COLO668 (cell line): ENCODE results near the gene FBXO28.
"Not testable (repeated sequence)": the region's sequence is repeated elsewhere in the genome, so short reads cannot be mapped to it uniquely, and the experiment has no call there.

Experiments
- DNase-seq: peaks from one replicate; lab custom pipeline; 2025; ENCODE audit not compliant: unreplicated experiment; lab: John Stamatoyannopoulos, UW

Gene FBXO28

GRCh38 chr1:224113918-224114786 is at the start of gene FBXO28:
TSS of gene FBXO28 (plus strand) at chr1:224114111. CDS start at chr1:224114130, 19 bp downstream.
- DNase-seq = peak; percentile 97

GRCh38 chr1:224064150-224064549 is 49.8 kb upstream of the FBXO28 start:
- no peak for DNase-seq

GRCh38 chr1:224065455-224065854 is 48.5 kb upstream of the FBXO28 start:
- DNase-seq = no peak

DNA sequence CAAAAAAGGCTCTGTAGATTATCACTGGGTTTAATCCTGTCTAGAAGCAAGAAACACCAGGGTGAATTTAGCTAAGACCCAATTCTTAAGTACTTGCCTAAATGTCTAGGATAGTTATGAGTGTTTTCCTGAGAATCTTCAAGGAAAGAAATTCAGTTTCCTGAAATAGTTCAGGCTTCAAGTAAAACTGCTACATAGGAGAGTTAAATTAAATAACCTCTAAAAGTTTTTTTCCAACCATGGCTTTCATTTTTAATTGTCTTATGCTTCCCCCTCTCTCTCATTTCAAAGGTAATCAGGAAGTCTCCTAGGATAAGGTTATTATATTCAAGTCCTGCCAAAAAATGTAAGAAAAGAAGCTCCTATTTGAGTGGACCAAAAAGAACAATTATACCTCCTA is 46.7 kb upstream of the FBXO28 start:
- no peak for DNase-seq

DNA sequence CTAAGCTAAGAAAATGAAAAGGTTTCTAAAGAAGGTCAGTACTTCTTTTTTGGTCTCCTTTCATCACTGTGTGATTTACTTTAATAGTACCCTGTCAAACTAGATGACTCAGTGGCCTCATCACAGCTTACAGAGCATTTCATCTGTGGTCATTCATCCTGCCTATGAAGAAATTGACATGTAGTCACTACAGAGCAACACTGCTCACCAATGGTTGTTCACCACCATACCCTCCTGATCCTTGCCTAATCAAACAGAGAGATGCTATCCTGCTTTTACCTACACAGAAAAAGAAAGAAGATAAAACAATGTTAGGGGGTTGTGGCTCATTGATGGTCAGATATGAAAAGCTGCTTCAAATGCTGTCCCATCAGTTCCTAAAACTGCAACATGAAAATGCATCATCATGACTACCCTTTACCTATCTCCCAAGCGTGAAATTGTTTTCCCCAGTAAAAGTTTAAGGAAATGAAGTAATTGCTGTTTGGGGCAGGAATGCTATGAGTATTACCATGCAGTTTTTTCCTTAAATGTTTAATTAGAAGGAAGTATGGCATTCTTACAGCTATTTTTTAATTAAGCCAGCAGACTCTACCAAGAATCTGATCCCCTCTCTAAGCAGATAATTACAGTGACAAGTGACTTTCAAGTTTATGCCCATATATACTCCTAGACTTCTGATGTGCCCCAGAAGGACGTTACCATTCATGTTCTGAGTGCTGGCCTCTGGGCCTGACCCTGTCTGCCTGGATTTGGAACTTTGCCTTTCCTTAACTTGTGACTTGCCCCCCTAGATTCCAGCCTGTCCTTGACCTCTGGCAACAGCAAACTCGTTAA is 46.1 kb upstream of the FBXO28 start:
- no peak for DNase-seq

- DNase-seq = no peak
Observed at GRCh38 chr1:224068458-224069072, 45.3 kb upstream of the FBXO28 start.

- DNase-seq = no peak
Observed at GRCh38 chr1:224069138-224069537, 44.8 kb upstream of the FBXO28 start.

GRCh38 chr1:224070521-224070920 is 43.4 kb upstream of the FBXO28 start:
- no peak for DNase-seq

DNA sequence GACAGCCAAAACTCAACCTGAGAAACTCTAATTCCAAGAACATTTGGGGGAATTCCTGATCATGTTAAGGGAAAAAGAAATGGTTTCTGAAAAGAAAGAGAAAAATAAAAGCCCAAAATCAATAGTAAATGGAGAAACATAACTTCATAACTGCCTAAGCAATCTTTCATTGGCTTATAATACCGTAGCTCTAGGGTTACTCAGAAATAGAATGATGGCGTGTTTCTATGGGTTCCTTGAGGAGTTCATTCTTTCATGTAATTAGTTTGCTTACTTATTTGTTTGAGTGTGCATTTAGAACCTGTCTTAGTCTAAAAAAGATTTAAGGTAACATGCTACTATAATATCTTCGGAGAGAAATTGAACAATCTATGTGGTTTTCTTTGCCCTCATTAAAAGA is 37.5 kb upstream of the FBXO28 start:
- DNase-seq = no peak

- not testable (repeated sequence) for DNase-seq
Observed at GRCh38 chr1:224079644-224080043, 34.3 kb upstream of the FBXO28 start.

DNA sequence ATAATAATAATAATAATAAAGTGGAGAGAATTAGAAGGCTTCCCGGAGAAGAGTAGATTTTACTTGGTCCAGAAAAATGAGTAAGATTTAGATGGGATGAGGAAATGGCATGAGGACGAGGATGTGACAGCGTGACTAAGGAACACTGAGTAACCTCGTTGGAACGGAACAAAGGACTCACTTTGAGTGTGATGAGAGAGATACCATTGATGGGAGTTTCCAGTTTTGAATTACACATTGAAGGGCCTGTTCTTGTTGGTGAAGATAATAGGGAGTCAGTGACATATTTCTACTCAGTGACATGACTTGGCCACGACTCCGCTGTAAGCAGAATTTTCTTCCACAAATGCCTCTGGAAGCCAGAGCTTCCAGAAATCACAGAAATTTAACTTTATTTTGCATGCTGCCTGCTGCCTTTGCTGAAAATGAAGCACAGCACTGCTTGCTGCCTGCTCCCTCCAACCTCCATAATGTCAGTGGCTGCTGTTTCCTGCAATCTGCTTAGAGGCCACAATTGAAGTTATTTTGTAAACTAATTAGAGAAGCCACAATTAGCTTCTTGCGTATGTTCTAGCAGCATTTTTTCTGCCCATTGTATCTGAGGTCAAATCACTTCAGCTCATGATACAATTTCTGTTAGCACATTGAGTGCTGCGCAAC is 33.7 kb upstream of the FBXO28 start:
- no peak for DNase-seq

DNA sequence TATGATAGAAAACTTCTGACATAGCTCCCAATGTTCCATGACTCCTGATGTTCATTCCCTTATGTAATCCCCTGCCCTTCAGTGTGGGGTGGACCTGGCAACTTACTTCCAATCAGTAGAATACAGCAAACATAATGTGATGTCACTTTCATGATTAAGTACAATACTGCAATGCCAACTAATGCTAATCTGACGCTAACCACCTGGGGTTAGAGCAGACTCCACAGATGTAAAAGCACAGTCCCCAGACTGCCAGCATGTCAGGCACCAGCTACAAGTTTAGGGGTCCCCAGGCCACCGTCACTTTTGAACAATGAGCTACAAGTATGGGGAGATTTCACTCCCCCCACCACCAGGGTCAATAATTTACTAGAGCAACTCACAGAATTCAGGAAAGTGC is 32.3 kb upstream of the FBXO28 start:
- no peak for DNase-seq

- DNase-seq = no peak
Observed at GRCh38 chr1:224082146-224082545, 31.8 kb upstream of the FBXO28 start.

- no peak for DNase-seq
Observed at GRCh38 chr1:224084867-224085266, 29.0 kb upstream of the FBXO28 start.

- DNase-seq = no peak
Observed at GRCh38 chr1:224085421-224086108, 28.3 kb upstream of the FBXO28 start.

GRCh38 chr1:224087286-224087794 is 26.6 kb upstream of the FBXO28 start:
- DNase-seq = no peak

- DNase-seq = no peak
Observed at GRCh38 chr1:224089583-224089982, 24.3 kb upstream of the FBXO28 start.

DNA sequence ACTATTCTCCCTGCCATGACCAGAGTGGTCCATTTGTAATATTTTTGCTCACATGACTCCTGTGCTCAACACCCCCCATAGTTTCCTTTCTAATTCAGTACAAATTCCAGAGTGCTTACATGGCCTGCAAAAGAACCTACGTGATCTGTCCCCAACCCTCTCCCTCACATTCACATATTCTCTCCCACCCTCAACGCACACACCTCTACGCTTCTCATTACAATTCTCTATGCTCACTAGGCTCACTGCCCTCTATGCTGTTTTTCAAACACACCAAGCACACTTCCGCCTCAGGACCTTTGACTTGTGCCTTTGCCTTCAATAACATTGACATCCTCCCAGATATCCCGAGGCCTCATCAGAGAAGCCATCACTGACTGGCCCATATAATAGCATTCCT is 23.8 kb upstream of the FBXO28 start:
- DNase-seq = no peak

GRCh38 chr1:224092111-224092510 is 21.8 kb upstream of the FBXO28 start:
- DNase-seq = no peak

GRCh38 chr1:224092601-224093000 is 21.3 kb upstream of the FBXO28 start:
- no peak for DNase-seq
